AG08395 (cell line): ENCODE measurements around the gene DOCK4.

ENCODE experiments used
- DNase-seq: peaks from one replicate; pipeline ENCODE4 v3.0.0; 2012; ENCODE audit warnings: mixed read lengths, low spot score

Gene DOCK4

GRCh38 chr7:112214883-112215282 is 8.7 kb upstream of the DOCK4 start:
- DNase-seq = no peak

GRCh38 chr7:112214268-112214667 is 8.1 kb upstream of the DOCK4 start:
- no peak for DNase-seq

- DNase-seq = no peak
Observed at GRCh38 chr7:112213735-112214134, 7.5 kb upstream of the DOCK4 start.

- DNase-seq = no peak
Observed at GRCh38 chr7:112212571-112212970, 6.4 kb upstream of the DOCK4 start.

- DNase-seq = peak; percentile 9
Observed at GRCh38 chr7:112211348-112211907, 5.2 kb upstream of the DOCK4 start.

GRCh38 chr7:112207765-112208164 is 1.6 kb upstream of the DOCK4 start:
- DNase-seq = no peak

- peak; percentile 14 for DNase-seq
Observed at GRCh38 chr7:112206991-112207592, 893 bp upstream of the DOCK4 start.

GRCh38 chr7:112205343-112206237 is 609 bp downstream of the DOCK4 start:
- DNase-seq = peak; percentile 24

- DNase-seq = no peak
Observed at GRCh38 chr7:112204499-112205342, 1.5 kb downstream of the DOCK4 start.

GRCh38 chr7:112203365-112203739 is 2.8 kb downstream of the DOCK4 start:
- DNase-seq = no peak

- no peak for DNase-seq
Observed at GRCh38 chr7:112202816-112203215, 3.4 kb downstream of the DOCK4 start.

GRCh38 chr7:112201839-112202238 is 4.4 kb downstream of the DOCK4 start:
- DNase-seq = no peak

GRCh38 chr7:112201411-112201810 is 4.8 kb downstream of the DOCK4 start:
- DNase-seq = peak; percentile 11

- DNase-seq = no peak
Observed at GRCh38 chr7:112199672-112200071, 6.5 kb downstream of the DOCK4 start.

GRCh38 chr7:112199035-112199655 is 7.1 kb downstream of the DOCK4 start:
- no peak for DNase-seq

GRCh38 chr7:112197322-112197721 is 8.9 kb downstream of the DOCK4 start:
- no peak for DNase-seq

GRCh38 chr7:112195717-112196116 is 10.5 kb downstream of the DOCK4 start:
- DNase-seq = no peak

- DNase-seq = no peak
Observed at GRCh38 chr7:112193915-112194502, 12.2 kb downstream of the DOCK4 start.

- peak; percentile 54 for DNase-seq
Observed at GRCh38 chr7:112192236-112193154, 13.7 kb downstream of the DOCK4 start.

GRCh38 chr7:112190120-112190519 is 16.1 kb downstream of the DOCK4 start:
- DNase-seq = no peak
